ENCODE data around the gene CCDC28A. TPM values are rescaled to one million over a fixed set of nuclear protein-coding genes. Genes with fewer than 3 reads are reported as not detected.

Gene CCDC28A
- total and polyA plus RNA-seq, 7 donors: 17.4 to 49.5 (median 26.5) TPM

GRCh38 chr6:138811866-138812265 lies 38.3 kb downstream of the CCDC28A start:
- Histone ChIP-seq H3K36me3 (no peaks in the 10 kb centered on the region), H3K27ac (no peak overlapping the region), H3K27me3 (no peaks in the 10 kb centered on the region), H3K4me3 (no peak overlapping the region), H3K9me3 (no peaks in the 10 kb centered on the region), H3K4me1 (no peaks in the 10 kb centered on the region)
- intact Hi-C loops (cut with DNase I): loop anchor here (10.0 kb wide), 1 partner anchor 323 kb away; the partner anchor contains the start of gene HECA
- DNase-seq: no peak
- TF ChIP-seq POLR2A (IDR thresholded peaks at IDR 0.05) (no peak), CTCF (IDR thresholded peaks at IDR 0.05) (no peak), POLR2AphosphoS5 (IDR thresholded peaks at IDR 0.05) (no peak), EP300 (IDR thresholded peaks at IDR 0.05) (no peak)
- WGBS, 2 donors: 88% methylated on average over 3 of the region's 3 CpGs

GRCh38 chr6:138814179-138814834 lies 40.7 kb downstream of the CCDC28A start:
- Histone ChIP-seq H3K27ac (no peak overlapping the region), H3K27me3 (no peaks in the 10 kb centered on the region), H3K9me3 (no peaks in the 10 kb centered on the region), H3K4me3 (no peak overlapping the region), H3K4me1 (peaks cover 0 to 6% (median 0%) of the 10 kb centered on the region in 4 donors), H3K36me3 (no peaks in the 10 kb centered on the region)
- intact Hi-C loops (cut with DNase I): loop anchor here (10.0 kb wide), 1 partner anchor 320 kb away; the partner anchor contains the start of gene HECA
- WGBS, 2 donors: 33 to 65% methylated on average over 5 of the region's 5 CpGs
- TF ChIP-seq CTCF (IDR thresholded peaks at IDR 0.05): no peak
- no peak for DNase-seq

- WGBS, 2 donors: 82 to 92% methylated on average over 6 of the region's 6 CpGs
- Histone ChIP-seq H3K36me3 (no peaks in the 10 kb centered on the region), H3K4me3 (no peak overlapping the region), H3K27ac (no peak overlapping the region), H3K4me1 (peaks cover 0 to 6% (median 0%) of the 10 kb centered on the region in 4 donors), H3K9me3 (no peaks in the 10 kb centered on the region), H3K27me3 (no peaks in the 10 kb centered on the region)
- intact Hi-C loops (cut with DNase I): loop anchor here (10.0 kb wide), 1 partner anchor 320 kb away; the partner anchor contains the start of gene HECA
- TF ChIP-seq POLR2AphosphoS5 (IDR thresholded peaks at IDR 0.05) (no peak), CTCF (IDR thresholded peaks at IDR 0.05) (no peak), POLR2A (IDR thresholded peaks at IDR 0.05) (no peak)
- DNase-seq: no peak
Measured at GRCh38 chr6:138815221-138815620, 41.7 kb downstream of the CCDC28A start.

- Histone ChIP-seq H3K27me3 (no peaks in the 10 kb centered on the region), H3K4me1 (peaks cover 0 to 6% (median 0%) of the 10 kb centered on the region in 4 donors), H3K4me3 (no peak overlapping the region), H3K36me3 (no peaks in the 10 kb centered on the region), H3K27ac (peak overlapping the region in 1 of 4 donors; percentile 8), H3K9me3 (no peaks in the 10 kb centered on the region)
- TF ChIP-seq CTCF (IDR thresholded peaks at IDR 0.05): peak in 3 of 4 experiments; percentile 69 to 73 (median 73)
- no peak for TF ChIP-seq POLR2A (IDR thresholded peaks at IDR 0.05)
- TF ChIP-seq POLR2AphosphoS5 (IDR thresholded peaks at IDR 0.05): no peak
- TF ChIP-seq EP300 (IDR thresholded peaks at IDR 0.05): no peak
- WGBS, 2 donors: 28 to 41% methylated on average over 4 of the region's 4 CpGs
- DNase-seq: no peak
- intact Hi-C loops (cut with DNase I): loop anchor here (1.0 to 10.0 kb wide), 3 partner anchors 172 to 549 kb away; partner anchors contain the start of genes HECA and REPS1
Measured at GRCh38 chr6:138815797-138816528, 42.4 kb downstream of the CCDC28A start.

Measured in sigmoid colon (tissue), 7 donors.